HG02642 (cell line): ENCODE measurements around the gene DUX4.
"Not testable (repeated sequence)": the region's sequence is repeated elsewhere in the genome, so short reads cannot be mapped to it uniquely, and the experiment has no call there.

Source experiments
- ATAC-seq: cut with Tn5 transposase; IDR thresholded peaks from one replicate; pipeline ENCODE4 v1.9.1; 2021; ENCODE audit warnings: mild to moderate bottlenecking; ENCODE audit not compliant: unreplicated experiment, poor library complexity

Gene DUX4

GRCh38 chr4:190173428-190173827 is at the start of gene DUX4:
Gene DUX4, plus strand, starts transcription at chr4:190173774. Its CDS starts 0 bp downstream, at chr4:190173774.
- not testable (repeated sequence) for ATAC-seq

- not testable (repeated sequence) for ATAC-seq
Measured at GRCh38 chr4:190175436-190175835, 1.9 kb downstream of the DUX4 start.

DNA sequence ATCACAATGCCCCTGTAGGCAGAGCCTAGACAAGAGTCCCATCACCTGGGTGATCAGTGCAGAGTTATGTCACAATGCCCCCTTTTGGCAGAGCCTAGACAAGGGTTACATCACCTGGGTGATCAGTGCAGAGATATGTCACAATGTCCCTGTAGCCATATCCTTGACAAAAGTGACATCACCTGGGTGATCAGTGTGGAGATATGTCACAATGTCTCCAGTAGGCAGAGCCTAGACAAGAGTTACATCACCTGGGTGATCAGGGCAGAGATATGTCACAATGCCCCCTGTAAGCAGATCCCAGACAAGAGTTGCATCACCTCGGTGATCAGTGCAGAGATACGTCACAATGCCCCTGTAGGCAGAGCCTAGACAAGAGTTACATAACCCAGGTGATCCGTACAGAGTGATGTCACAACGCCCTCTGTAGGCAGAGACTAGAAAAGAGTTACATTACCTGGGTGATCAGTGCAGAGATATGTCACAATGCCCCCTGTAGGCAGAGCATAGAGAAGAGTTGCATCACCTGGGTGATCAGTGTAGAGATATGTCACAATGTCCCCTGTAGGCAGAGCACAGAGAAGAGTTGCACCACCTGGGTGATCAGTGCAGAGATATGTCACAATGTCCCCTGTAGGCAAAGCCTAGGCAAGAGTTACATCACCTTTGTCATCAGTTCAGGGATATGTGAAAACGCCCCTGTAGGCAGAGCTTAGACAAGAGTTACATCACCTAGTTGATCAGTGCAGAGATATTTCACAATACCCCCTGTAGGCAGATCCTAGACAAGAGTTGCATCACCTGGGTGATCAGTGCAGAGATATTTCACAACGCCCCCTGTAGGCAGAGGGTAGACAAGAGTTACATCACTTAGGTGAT is 4.4 kb downstream of the DUX4 start:
- peak; percentile 35 for ATAC-seq

DNA sequence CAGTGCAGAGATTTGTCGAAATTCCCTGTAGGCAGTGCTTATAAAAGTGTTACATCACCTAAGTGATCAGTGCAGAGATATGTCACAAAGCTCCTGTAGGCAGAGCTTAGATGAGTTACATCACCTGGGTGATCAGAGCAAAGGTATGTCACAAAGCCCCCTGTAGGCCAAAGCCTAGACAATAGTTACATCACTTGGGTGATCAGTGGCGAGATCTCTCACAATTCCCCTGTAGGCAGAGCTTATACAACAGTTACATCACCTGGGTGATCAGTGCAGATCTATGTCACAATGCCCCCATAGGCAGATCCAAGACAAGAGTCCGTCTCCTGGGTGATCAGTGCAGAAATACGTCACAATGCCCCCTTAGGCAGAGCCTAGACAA is 5.0 kb downstream of the DUX4 start:
- ATAC-seq: peak; percentile 12

- ATAC-seq: peak; percentile 65
Measured at GRCh38 chr4:190179030-190179739, 5.6 kb downstream of the DUX4 start.

DNA sequence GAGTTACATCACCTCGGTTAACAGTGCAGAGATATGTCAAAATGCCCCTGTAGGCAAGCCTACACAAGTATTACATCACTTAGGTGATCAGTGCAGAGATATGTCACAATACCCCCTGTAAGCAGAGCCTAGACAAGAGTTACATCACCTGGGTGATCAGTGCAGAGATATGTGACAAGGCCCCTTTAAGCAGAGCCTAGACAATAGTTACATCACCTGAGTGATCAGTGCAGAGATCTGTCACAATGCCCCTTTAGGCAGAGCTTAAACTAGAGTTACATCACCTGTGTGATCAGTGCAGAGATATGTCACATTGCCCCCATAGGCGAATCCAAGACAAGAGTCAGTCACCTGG is 6.1 kb downstream of the DUX4 start:
- peak; percentile 29 for ATAC-seq

GRCh38 chr4:190180947-190181346 is 7.4 kb downstream of the DUX4 start:
- ATAC-seq: not testable (repeated sequence)

GRCh38 chr4:190181481-190182100 is 8.0 kb downstream of the DUX4 start:
- ATAC-seq: not testable (repeated sequence)

DNA sequence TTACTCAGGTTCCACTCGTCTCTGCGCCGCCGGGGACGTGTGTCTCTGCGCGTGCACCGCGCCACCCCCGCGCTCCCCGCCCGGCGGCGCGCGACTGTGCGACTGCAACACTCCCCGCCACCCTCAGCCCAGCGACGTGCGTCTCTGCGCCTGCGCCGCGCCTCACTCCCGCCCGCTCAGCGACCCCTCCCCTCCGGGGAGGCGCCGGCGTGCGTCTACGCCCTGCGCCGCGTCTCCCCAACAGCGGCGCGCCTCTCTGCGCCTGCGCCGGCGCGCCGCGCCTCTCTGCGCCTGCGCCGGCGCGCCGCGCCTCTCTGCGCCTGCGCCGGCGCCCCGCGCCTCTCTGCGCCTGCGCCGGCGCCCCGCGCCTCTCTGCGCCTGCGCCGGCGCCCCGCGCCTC is 29.9 kb downstream of the DUX4 start:
- ATAC-seq: not testable (repeated sequence)
